ENCODE measurements around the gene ZNF547.

- TF ChIP-seq, protein P1, sequence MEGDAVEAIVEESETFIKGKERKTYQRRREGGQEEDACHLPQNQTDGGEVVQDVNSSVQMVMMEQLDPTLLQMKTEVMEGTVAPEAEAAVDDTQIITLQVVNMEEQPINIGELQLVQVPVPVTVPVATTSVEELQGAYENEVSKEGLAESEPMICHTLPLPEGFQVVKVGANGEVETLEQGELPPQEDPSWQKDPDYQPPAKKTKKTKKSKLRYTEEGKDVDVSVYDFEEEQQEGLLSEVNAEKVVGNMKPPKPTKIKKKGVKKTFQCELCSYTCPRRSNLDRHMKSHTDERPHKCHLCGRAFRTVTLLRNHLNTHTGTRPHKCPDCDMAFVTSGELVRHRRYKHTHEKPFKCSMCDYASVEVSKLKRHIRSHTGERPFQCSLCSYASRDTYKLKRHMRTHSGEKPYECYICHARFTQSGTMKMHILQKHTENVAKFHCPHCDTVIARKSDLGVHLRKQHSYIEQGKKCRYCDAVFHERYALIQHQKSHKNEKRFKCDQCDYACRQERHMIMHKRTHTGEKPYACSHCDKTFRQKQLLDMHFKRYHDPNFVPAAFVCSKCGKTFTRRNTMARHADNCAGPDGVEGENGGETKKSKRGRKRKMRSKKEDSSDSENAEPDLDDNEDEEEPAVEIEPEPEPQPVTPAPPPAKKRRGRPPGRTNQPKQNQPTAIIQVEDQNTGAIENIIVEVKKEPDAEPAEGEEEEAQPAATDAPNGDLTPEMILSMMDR (conservative IDR thresholded peaks at IDR 0.05), result no peak
- TF ChIP-seq EZH2 (IDR thresholded peaks at IDR 0.05; ENCODE audit: low read depth), result no peak
Observed at GRCh38 chr19:57366776-57367175, 3.4 kb downstream of the ZNF547 start.
